Panc1 (cell line): ENCODE results near the gene KLRD1. TPM values are rescaled to one million over a fixed set of nuclear protein-coding genes. Genes with fewer than 3 reads are reported as not detected.

Experiments used
- ATAC-seq: fragments of 200-7000 bp; cut with Tn5 transposase; 2 replicates; pipeline ENCODE4 v1.9.1; 2020; ENCODE audit warnings: mild to moderate bottlenecking, moderate library complexity
- BruUV-seq: library from RNA; stranded (reverse); fragments of 400-500 nt; replicated peaks from 2 replicates; lab custom pipeline; 2021; lab: Mats Ljungman, UMichigan
- CTCF ChIA-PET: fragments of 300-600 bp; sonication (Branson Sonifier 250); formaldehyde crosslinking; loops from one replicate; lab custom pipeline; 2022; ENCODE audit warnings: antibody characterized with exemption; lab: Charles Lee
- POLR2A ChIA-PET: fragments of 300-600 bp; sonication (Branson Sonifier 250); formaldehyde crosslinking; loops from one replicate; lab custom pipeline; 2022; ENCODE audit warnings: antibody characterized with exemption; lab: Charles Lee
- DNase-seq: peaks from one replicate; pipeline ENCODE4 v3.0.0-alpha.2; 2010; ENCODE audit warnings: low read depth, low spot score
- H3K27ac ChIP-seq: 2 replicates; pipeline ENCODE4 v1.5.1; 2011; ENCODE audit warnings: mild to moderate bottlenecking, low read length, inconsistent platforms
- H3K27me3 ChIP-seq: fragments of 200-500 bp; sonication (Bioruptor generic); 2 replicates; pipeline ENCODE4 v1.6.0; 2014; ENCODE audit warnings: low read length, inconsistent platforms; ENCODE audit not compliant: control insufficient read depth, insufficient read depth
- H3K36me3 ChIP-seq: fragments of 200-500 bp; sonication (Bioruptor generic); 2 replicates; pipeline ENCODE4 v1.5.1; 2014; ENCODE audit warnings: inconsistent platforms, mild to moderate bottlenecking, low read length, moderate library complexity; ENCODE audit not compliant: control insufficient read depth, insufficient read depth
- H3K4me1 ChIP-seq: 2 replicates; pipeline ENCODE4 v1.5.1; 2011; ENCODE audit warnings: inconsistent platforms, mild to moderate bottlenecking, low read length, moderate library complexity; ENCODE audit not compliant: control insufficient read depth, insufficient read depth
- H3K4me3 ChIP-seq, 2 experiments: 2 replicates each; pipeline ENCODE4 v1.5.1; 2011 to 2012; ENCODE audit warnings: low read depth in 2 of 2, low read length in 2 of 2, mild to moderate bottlenecking in 2 of 2, inconsistent platforms in 1 of 2, moderate library complexity in 1 of 2
- H3K9me3 ChIP-seq: fragments of 200-500 bp; sonication (Bioruptor generic); 2 replicates; pipeline ENCODE4 v1.5.1; 2014; ENCODE audit warnings: low read depth, mild to moderate bottlenecking, inconsistent platforms, low read length, moderate library complexity; ENCODE audit not compliant: control insufficient read depth, insufficient read depth
- CTCF ChIP-seq: fragments of 450-650 bp; IDR thresholded peaks from 2 replicates; pipeline ENCODE4 v1.5.1; 2017; ENCODE audit warnings: mild to moderate bottlenecking
- POLR2AphosphoS5 ChIP-seq: IDR thresholded peaks from 2 replicates; pipeline ENCODE4 v1.6.1; 2012; ENCODE audit warnings: mild to moderate bottlenecking, low read depth, low read length, moderate library complexity
- REST ChIP-seq, 2 experiments: IDR thresholded peaks; 2 replicates each; pipeline ENCODE4 v1.6.1; 2011 to 2012; ENCODE audit warnings: low read depth in 2 of 2, control low read depth in 1 of 2, low read length in 1 of 2, mild to moderate bottlenecking in 1 of 2, moderate library complexity in 1 of 2; ENCODE audit not compliant: insufficient read depth in 1 of 2
- SIN3A ChIP-seq: IDR thresholded peaks from 2 replicates; pipeline ENCODE4 v1.6.1; 2012; ENCODE audit warnings: low read depth, mild to moderate bottlenecking, low read length, moderate library complexity, borderline replicate concordance; ENCODE audit not compliant: insufficient read depth
- TCF7L2 ChIP-seq: IDR thresholded peaks from 2 replicates; pipeline ENCODE4 v1.6.1; 2011; ENCODE audit warnings: mild to moderate bottlenecking, low read depth, low read length, inconsistent platforms
- in situ Hi-C: cut with HindIII; loops from 2 replicates; pipeline ENCODE4 v1.10.0; 2016; ENCODE audit warnings: low sequenced_read_pairs, low pct_unique_long_range_greater_than_20kb
- intact Hi-C: fragments of 100-400 bp; cut with micrococcal nuclease; formaldehyde crosslinking; loops from one replicate; pipeline ENCODE4 v1.10.0; 2022; ENCODE audit not compliant: unreplicated experiment
- total RNA-seq: library from RNA; stranded (reverse); gene quantifications from one replicate; pipeline ENCODE4 v1.2.1, GENCODE V29; 2021; ENCODE audit not compliant: unreplicated experiment

Gene KLRD1
- total RNA-seq, 1 experiment from 2014 or later, result not detected

- DNase-seq, result no peak
- H3K27ac ChIP-seq, result peak overlapping the region; percentile 94
- no peaks in the 10 kb centered on the region for H3K27me3 ChIP-seq
- ChIA-PET POLR2A (no interaction called here), CTCF (interaction anchor here (0.8 kb wide), 1 partner anchor 31 kb away, joined by 3 read pairs; no protein-coding TSS in a partner anchor)
- ATAC-seq, result no peak
- TF ChIP-seq POLR2AphosphoS5, result no peak
- no peak for TF ChIP-seq SIN3A
- no peak for TF ChIP-seq REST (IDR thresholded peaks at IDR 0.05; ENCODE audit: insufficient read depth in 1 of 2, low read depth in 2 of 2, low read length in 1 of 2)
- no peak for TF ChIP-seq CTCF
- TF ChIP-seq TCF7L2, result no peak
- BruUV-seq, result no TSS peak
- peaks cover 21% of the 10 kb centered on the region for H3K4me1 ChIP-seq
- in situ Hi-C loops, result no loop called here
- peak overlapping the region; percentile 50 to 73 for H3K4me3 ChIP-seq
- intact Hi-C loops, result no loop called here
- peaks cover 4% of the 10 kb centered on the region; the same call in 1 of the 2 replicates for H3K9me3 ChIP-seq
- no peaks in the 10 kb centered on the region for H3K36me3 ChIP-seq
Observed at GRCh38 chr12:10363658-10363913, 55.9 kb downstream of the KLRD1 start.

- TF ChIP-seq CTCF, result no peak
- TF ChIP-seq REST (IDR thresholded peaks at IDR 0.05; ENCODE audit: insufficient read depth in 1 of 2, low read depth in 2 of 2, low read length in 1 of 2), result no peak
- TF ChIP-seq TCF7L2, result no peak
- TF ChIP-seq SIN3A, result no peak
- TF ChIP-seq POLR2AphosphoS5, result no peak
- H3K27me3 ChIP-seq, result no peaks in the 10 kb centered on the region
- peak overlapping the region; percentile 50 to 73 for H3K4me3 ChIP-seq
- DNase-seq (peak; percentile 32), ATAC-seq (peak; percentile 83)
- ChIA-PET CTCF (interaction anchor here (0.8 kb wide), 1 partner anchor 31 kb away, joined by 3 read pairs; no protein-coding TSS in a partner anchor), POLR2A (interaction anchor here (0.6 kb wide), 1 partner anchor 19 kb away, joined by 6 read pairs; no protein-coding TSS in a partner anchor)
- no peaks in the 10 kb centered on the region for H3K36me3 ChIP-seq
- in situ Hi-C loops, result no loop called here
- intact Hi-C loops, result no loop called here
- peak overlapping the region; percentile 94 for H3K27ac ChIP-seq
- H3K4me1 ChIP-seq, result peaks cover 21% of the 10 kb centered on the region
- no TSS peak for BruUV-seq
- peaks cover 4% of the 10 kb centered on the region; the same call in 1 of the 2 replicates for H3K9me3 ChIP-seq
Observed at GRCh38 chr12:10363914-10364814, 56.5 kb downstream of the KLRD1 start.
